Measurements from ENCODE around the gene CRYZL1. TPM values are rescaled to one million over a fixed set of nuclear protein-coding genes. Genes with fewer than 3 reads are reported as not detected.

CRYZL1 gene
- total RNA-seq, 5 donors from 2014 or later (not counting 1 experiment from before 2014, with no cell fraction given) = 26.5 to 58.3 (median 47.8) TPM

GRCh38 chr21:33539616-33540015 lies 101.9 kb downstream of the CRYZL1 start:
- ChIA-PET POLR2A (no interaction called here), CTCF (interaction anchor here in 1 of 2 donors (0.6 to 1.0 kb wide), 3 partner anchors 12 to 281 kb away, joined by 3 read pairs; no protein-coding TSS in a partner anchor)
- Histone ChIP-seq H3K9me3 (no peaks in the 10 kb centered on the region), H3K27ac (ENCODE audit: low read length) (no peak overlapping the region), H3K4me1 (ENCODE audit: control insufficient read depth in 1 of 2, extremely low read depth in 1 of 2, insufficient read depth in 2 of 2, low read length in 2 of 2) (peaks cover 14 to 26% of the 10 kb centered on the region in 2 experiments), H3K27me3 (replicated peaks in 1 of 2; ENCODE audit: control insufficient read depth in 2 of 2, extremely low read depth in 1 of 2, insufficient read depth in 2 of 2, low read length in 1 of 2) (no peaks in the 10 kb centered on the region), H3K36me3 (ENCODE audit: control insufficient read depth in 2 of 2, extremely low read depth in 1 of 2, insufficient read depth in 1 of 2, low read length in 1 of 2) (peaks cover 0 to 36% of the 10 kb centered on the region in 2 donors), H3K4me3 (ENCODE audit: control insufficient read depth in 1 of 2, extremely low read depth in 1 of 2, low read length in 1 of 2) (no peak overlapping the region)
- peaks cover 32 to 37% (median 34%) of the 10 kb centered on the region in 3 donors for H3K4me1 Mint-ChIP-seq
- DNase-seq (no peak), ATAC-seq (replicated peaks in 1 of 4) (no peak)
- H3K27me3 Mint-ChIP-seq = no peaks in the 10 kb centered on the region
- H3K9me3 Mint-ChIP-seq = no peaks in the 10 kb centered on the region
- H3K4me3 Mint-ChIP-seq = no peak overlapping the region
- no CpG with 5 or more reads among the region's 4 CpGs for WGBS (ENCODE audit: insufficient coverage)
- no peak overlapping the region for H3K27ac Mint-ChIP-seq
- H3K36me3 Mint-ChIP-seq = peaks cover 23% of the 10 kb centered on the region

Other genes starting within 250 kb of the CRYZL1 start
- gene IFNGR2, start 238.3 kb downstream of the CRYZL1 start, total RNA-seq = 10 to 100 TPM; 14.2 to 28.3 (median 22.5) TPM
- 10 to 100 TPM; 47.0 to 98.9 (median 73.4) TPM for gene TMEM50B, start 161.8 kb downstream of the CRYZL1 start, total RNA-seq
- gene DNAJC28, start 150.0 kb downstream of the CRYZL1 start, total RNA-seq = 1 to 10 TPM in 1 of 5 donors, under 1 TPM in 3, not detected in 1; 0.53 to 1.2 (median 0.75) TPM
- 10 to 100 TPM; 37.6 to 97.4 (median 84.6) TPM for gene GART, start 99.6 kb downstream of the CRYZL1 start, total RNA-seq
- 100 to 1,000 TPM; 360 to 418 (median 374) TPM for gene SON, start 98.7 kb downstream of the CRYZL1 start, total RNA-seq
- 10 to 100 TPM in 3 of 5 donors, 1 to 10 TPM in 2; 8.9 to 14.6 (median 11.0) TPM for gene DONSON, start 53.1 kb downstream of the CRYZL1 start, total RNA-seq
- 1 to 10 TPM; 2.3 to 3.9 (median 3.0) TPM for gene ITSN1, start 760 bp upstream of the CRYZL1 start, total RNA-seq

Data from T-cell (primary cell).